Umbilical cord (tissue), 2 donors: ENCODE results near the gene RND2. TPM values are rescaled to one million over a fixed set of nuclear protein-coding genes. Genes with fewer than 3 reads are reported as not detected.

Experiments
- DNase-seq: peaks from one replicate; pipeline ENCODE4 v3.0.0-alpha.2; 2015; ENCODE audit warnings: low spot score
- total RNA-seq: library from RNA; depleted of rRNA; stranded (reverse); fragments of >200 nt; gene quantifications from one replicate; pipeline ENCODE4 v1.2.3, GENCODE V29; 2014; ENCODE audit warnings: low replicate concordance; ENCODE audit not compliant: insufficient read depth

The RND2 gene
- total RNA-seq, 1 donor from 2014 or later, result 0.72 TPM

DNA sequence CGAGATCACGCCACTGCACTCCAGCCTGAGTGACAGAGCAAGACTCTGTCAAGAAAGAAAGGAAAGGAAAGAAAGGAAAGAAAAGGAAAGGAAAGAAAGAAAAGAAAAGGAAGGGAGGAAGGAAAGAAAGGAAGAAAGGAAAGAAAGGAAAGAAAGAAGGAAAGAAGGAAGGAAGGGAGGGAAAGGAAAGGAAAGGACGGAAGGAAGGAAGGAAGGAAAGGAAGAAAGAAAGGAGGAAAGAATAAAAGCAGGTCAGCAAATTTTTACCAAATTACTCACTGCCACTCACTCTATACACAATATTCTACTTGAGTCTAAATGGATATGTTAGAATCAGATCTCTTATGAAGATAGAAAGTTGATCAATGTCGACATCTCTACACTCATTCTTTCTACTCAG lies 49.8 kb downstream of the RND2 start:
- DNase-seq, result no peak

DNA sequence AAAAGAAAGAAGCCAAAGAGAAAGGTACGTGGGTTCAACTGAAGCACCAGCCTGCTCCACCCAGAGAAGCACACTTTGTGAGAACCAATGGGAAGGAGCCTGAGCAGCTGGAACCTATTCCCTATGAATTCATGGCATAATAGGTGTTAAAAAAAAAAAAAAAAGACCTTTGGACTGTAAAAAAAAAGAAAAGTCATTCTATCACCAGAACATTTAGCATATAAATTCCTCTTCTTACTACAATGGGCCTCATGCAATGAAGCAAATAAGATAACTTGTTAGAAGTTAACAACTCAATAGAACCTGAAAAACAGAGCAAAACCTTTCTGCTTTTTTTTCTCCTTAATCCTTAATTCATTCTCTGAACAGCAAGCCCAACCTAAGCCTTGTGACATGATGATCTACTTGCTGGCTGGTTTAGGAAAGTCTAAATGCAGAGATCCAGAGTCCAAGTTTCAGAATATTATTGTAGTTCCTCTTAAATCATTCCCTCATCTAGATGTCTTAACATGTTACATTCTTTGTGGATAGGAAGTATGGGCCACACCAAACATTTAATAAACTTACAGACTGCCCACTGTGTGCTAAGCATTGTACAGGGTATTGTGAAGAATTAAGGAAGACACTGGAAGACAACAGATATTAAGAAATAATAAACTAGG lies 54.7 kb downstream of the RND2 start:
- no peak for DNase-seq

Other genes starting within 250 kb of the RND2 start
- not detected for gene WNK4, start 244.6 kb upstream of the RND2 start, total RNA-seq
- gene COA3, start 226.5 kb upstream of the RND2 start, total RNA-seq, result 47.2 TPM
- gene CNTD1, start 226.4 kb upstream of the RND2 start, total RNA-seq, result 0.96 TPM
- gene BECN1, start 200.9 kb upstream of the RND2 start, total RNA-seq, result 142 TPM
- gene PSME3, start 191.8 kb upstream of the RND2 start, total RNA-seq, result 22.6 TPM
- gene AOC2, start 180.7 kb upstream of the RND2 start, total RNA-seq, result 1.4 TPM
- gene AOC3, start 174.0 kb upstream of the RND2 start, total RNA-seq, result 89.1 TPM
- gene G6PC1, start 124.4 kb upstream of the RND2 start, total RNA-seq, result not detected
- gene AARSD1, start 60.8 kb upstream of the RND2 start, total RNA-seq, result 38.3 TPM
- 10.4 TPM for gene PTGES3L, start 45.2 kb upstream of the RND2 start, total RNA-seq
- 17.8 TPM for gene RUNDC1, start 44.7 kb upstream of the RND2 start, total RNA-seq
- gene RPL27, start 26.8 kb upstream of the RND2 start, total RNA-seq, result 1,521 TPM
- 1.4 TPM for gene IFI35, start 18.4 kb upstream of the RND2 start, total RNA-seq
- gene VAT1, start 2.8 kb upstream of the RND2 start, total RNA-seq, result 38.8 TPM
- gene BRCA1, start 100.1 kb downstream of the RND2 start, total RNA-seq, result 9.1 TPM
- 83.8 TPM for gene NBR1, start 146.0 kb downstream of the RND2 start, total RNA-seq
- 6.7 TPM for gene TMEM106A, start 186.6 kb downstream of the RND2 start, total RNA-seq
- not detected for gene CCDC200, start 203.4 kb downstream of the RND2 start, total RNA-seq
- gene RNU2-1, start 208.7 kb downstream of the RND2 start, total RNA-seq, result not detected